ENCODE results near the gene SLC30A2.

The SLC30A2 gene

GRCh38 chr1:26019641-26020315, 26.1 kb downstream of the SLC30A2 start:
- TF ChIP-seq CTCF (IDR thresholded peaks at IDR 0.05) = no peak
- Histone ChIP-seq H3K4me3 (ENCODE audit: low read depth in 1 of 2, low read length in 1 of 2) (no peak overlapping the region), H3K27ac (no peak overlapping the region), H3K36me3 (no peaks in the 10 kb centered on the region), H3K27me3 (peaks cover 3% of the 10 kb centered on the region), H3K9me3 (no peaks in the 10 kb centered on the region), H3K4me1 (ENCODE audit: control insufficient read depth in 1 of 2, insufficient read depth in 1 of 2, low read depth in 1 of 2, low read length in 1 of 2) (peaks cover 27% of the 10 kb centered on the region in 2 experiments)

- Histone ChIP-seq H3K36me3 (no peaks in the 10 kb centered on the region), H3K9me3 (no peaks in the 10 kb centered on the region), H3K4me1 (ENCODE audit: control insufficient read depth in 1 of 2, insufficient read depth in 1 of 2, low read depth in 1 of 2, low read length in 1 of 2) (peaks cover 32 to 33% of the 10 kb centered on the region in 2 experiments), H3K4me3 (ENCODE audit: low read depth in 1 of 2, low read length in 1 of 2) (no peak overlapping the region), H3K27me3 (peaks cover 3% of the 10 kb centered on the region), H3K27ac (no peak overlapping the region)
- TF ChIP-seq CTCF (IDR thresholded peaks at IDR 0.05) = no peak
These were observed 28.3 kb downstream of the SLC30A2 start for GRCh38 chr1:26017606-26018005.

- Histone ChIP-seq H3K36me3 (no peaks in the 10 kb centered on the region), H3K27me3 (peaks cover 3% of the 10 kb centered on the region), H3K4me3 (ENCODE audit: low read depth in 1 of 2, low read length in 1 of 2) (no peak overlapping the region), H3K27ac (peak overlapping the region; percentile 55), H3K4me1 (ENCODE audit: control insufficient read depth in 1 of 2, insufficient read depth in 1 of 2, low read depth in 1 of 2, low read length in 1 of 2) (peaks cover 35 to 36% of the 10 kb centered on the region in 2 experiments), H3K9me3 (no peaks in the 10 kb centered on the region)
- no peak for TF ChIP-seq CTCF (IDR thresholded peaks at IDR 0.05)
These were observed 28.9 kb downstream of the SLC30A2 start for GRCh38 chr1:26016953-26017545.

- Histone ChIP-seq H3K9me3 (no peaks in the 10 kb centered on the region), H3K4me3 (ENCODE audit: low read depth in 1 of 2, low read length in 1 of 2) (no peak overlapping the region), H3K27me3 (no peaks in the 10 kb centered on the region), H3K27ac (peak overlapping the region; percentile 55), H3K36me3 (no peaks in the 10 kb centered on the region), H3K4me1 (ENCODE audit: control insufficient read depth in 1 of 2, insufficient read depth in 1 of 2, low read depth in 1 of 2, low read length in 1 of 2) (peaks cover 35 to 36% of the 10 kb centered on the region in 2 experiments)
- no peak for TF ChIP-seq CTCF (IDR thresholded peaks at IDR 0.05)
These were observed 29.5 kb downstream of the SLC30A2 start for GRCh38 chr1:26016258-26016952.

- TF ChIP-seq CTCF (IDR thresholded peaks at IDR 0.05) = no peak
- peak overlapping the region in 1 of 2 experiments; percentile 27 for H3K4me3 ChIP-seq (ENCODE audit: low read depth in 1 of 2, low read length in 1 of 2)
- no peaks in the 10 kb centered on the region for H3K9me3 ChIP-seq
- H3K27ac ChIP-seq = peak overlapping the region; percentile 74
- H3K4me1 ChIP-seq (ENCODE audit: control insufficient read depth in 1 of 2, insufficient read depth in 1 of 2, low read depth in 1 of 2, low read length in 1 of 2) = peaks cover 35 to 36% of the 10 kb centered on the region in 2 experiments
- no peaks in the 10 kb centered on the region for H3K36me3 ChIP-seq
- H3K27me3 ChIP-seq = no peaks in the 10 kb centered on the region
These were observed 30.6 kb downstream of the SLC30A2 start for GRCh38 chr1:26015358-26015757.

All from neutrophil (primary cell).